Sigmoid colon (tissue), 4 donors: Measurements from ENCODE around the gene KCNAB2.

ENCODE experiments used
- EP300 ChIP-seq, 4 donors: sonication (generic); formaldehyde crosslinking; IDR thresholded peaks; one replicate each; pipeline ENCODE4 v1.6.1; 2017; ENCODE audit warnings: antibody characterized with exemption in 4 of 4
- POLR2A ChIP-seq, 2 donors: fragments of 450-650 bp; IDR thresholded peaks; one replicate each; pipeline ENCODE4 v1.6.1; 2016; ENCODE audit warnings: antibody characterized with exemption in 2 of 2, mild to moderate bottlenecking in 2 of 2, moderate library complexity in 2 of 2
- TF ChIP-seq, protein P1 (sequence below), 4 experiments: fragments of 450-650 bp in 3 of 4; fragments of 200-600 bp in 1 of 4; IDR thresholded peaks; one replicate each; pipeline ENCODE4 v1.5.1; 2016 to 2019; ENCODE audit warnings: antibody characterized with exemption in 4 of 4, mild to moderate bottlenecking in 3 of 4, moderate library complexity in 2 of 4

- TF ChIP-seq, protein P1, sequence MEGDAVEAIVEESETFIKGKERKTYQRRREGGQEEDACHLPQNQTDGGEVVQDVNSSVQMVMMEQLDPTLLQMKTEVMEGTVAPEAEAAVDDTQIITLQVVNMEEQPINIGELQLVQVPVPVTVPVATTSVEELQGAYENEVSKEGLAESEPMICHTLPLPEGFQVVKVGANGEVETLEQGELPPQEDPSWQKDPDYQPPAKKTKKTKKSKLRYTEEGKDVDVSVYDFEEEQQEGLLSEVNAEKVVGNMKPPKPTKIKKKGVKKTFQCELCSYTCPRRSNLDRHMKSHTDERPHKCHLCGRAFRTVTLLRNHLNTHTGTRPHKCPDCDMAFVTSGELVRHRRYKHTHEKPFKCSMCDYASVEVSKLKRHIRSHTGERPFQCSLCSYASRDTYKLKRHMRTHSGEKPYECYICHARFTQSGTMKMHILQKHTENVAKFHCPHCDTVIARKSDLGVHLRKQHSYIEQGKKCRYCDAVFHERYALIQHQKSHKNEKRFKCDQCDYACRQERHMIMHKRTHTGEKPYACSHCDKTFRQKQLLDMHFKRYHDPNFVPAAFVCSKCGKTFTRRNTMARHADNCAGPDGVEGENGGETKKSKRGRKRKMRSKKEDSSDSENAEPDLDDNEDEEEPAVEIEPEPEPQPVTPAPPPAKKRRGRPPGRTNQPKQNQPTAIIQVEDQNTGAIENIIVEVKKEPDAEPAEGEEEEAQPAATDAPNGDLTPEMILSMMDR (IDR thresholded peaks at IDR 0.05): no peak
- TF ChIP-seq POLR2A (IDR thresholded peaks at IDR 0.05) (no peak), EP300 (IDR thresholded peaks at IDR 0.05) (no peak)
These were observed 4.8 kb upstream of the KCNAB2 start for GRCh38 chr1:6040861-6041415.
